H1 (cell line): ENCODE results near the gene SERPINB8. TPM values are rescaled to one million over a fixed set of nuclear protein-coding genes. Genes with fewer than 3 reads are reported as not detected.
A peak's percentile ranks its signal among the peaks of the same experiment; 100 is the strongest.

Experiments
- CTCF ChIA-PET: fragments of 300-600 bp; sonication (Branson Sonifier 250); formaldehyde crosslinking; loops from one replicate; lab custom pipeline; 2021; ENCODE audit not compliant: partially characterized antibody; lab: Charles Lee
- POLR2A ChIA-PET: fragments of 300-600 bp; sonication (Branson Sonifier 250); formaldehyde crosslinking; loops from one replicate; lab custom pipeline; 2021; ENCODE audit warnings: inconsistent platforms; ENCODE audit not compliant: partially characterized antibody; lab: Charles Lee
- DNase-seq, 2 experiments: peaks; one replicate each; pipeline versions ENCODE4 v3.0.0 to v3.0.0-alpha.2; 2010 to 2022; ENCODE audit warnings: low spot score in 2 of 2, low read depth in 1 of 2, mixed read lengths in 1 of 2
- FAIRE-seq: peaks from 2 replicates; lab custom pipeline; 2011; peaks lifted over from hg19 to GRCh38; lab: Jason Lieb, UNC
- H2AFZ ChIP-seq: 2 replicates; pipeline ENCODE4 v1.8.1; 2012; ENCODE audit warnings: low read length, inconsistent platforms
- H2AK5ac ChIP-seq: 2 replicates; pipeline ENCODE4 v1.6.1; 2013; ENCODE audit warnings: low read depth, low read length
- H2BK120ac ChIP-seq: replicated peaks from 2 replicates; pipeline ENCODE3; 2013; ENCODE audit warnings: low read depth, low read length, inconsistent platforms
- H2BK12ac ChIP-seq: 2 replicates; pipeline ENCODE4 v1.6.1; 2013; ENCODE audit warnings: low read depth, low read length
- H2BK15ac ChIP-seq: 2 replicates; pipeline ENCODE4 v1.6.1; 2013; ENCODE audit warnings: low read length
- H2BK20ac ChIP-seq: 2 replicates; pipeline ENCODE4 v1.6.1; 2013; ENCODE audit warnings: low read length
- H2BK5ac ChIP-seq: 2 replicates; pipeline ENCODE4 v1.6.1; 2013; ENCODE audit warnings: low read depth, low read length
- H3K14ac ChIP-seq: 2 replicates; pipeline ENCODE4 v1.6.1; 2013; ENCODE audit warnings: inconsistent platforms; ENCODE audit not compliant: insufficient read length
- H3K18ac ChIP-seq: 2 replicates; pipeline ENCODE4 v1.6.1; 2013; ENCODE audit warnings: low read length; ENCODE audit errors: extremely low read depth
- H3K23ac ChIP-seq: 2 replicates; pipeline ENCODE4 v1.6.1; 2013; ENCODE audit warnings: inconsistent platforms; ENCODE audit not compliant: insufficient read length
- H3K23me2 ChIP-seq: 2 replicates; pipeline ENCODE4 v1.6.1; 2013; ENCODE audit warnings: low read depth, low read length
- H3K27ac ChIP-seq: 2 replicates; pipeline ENCODE4 v1.6.1; 2011; ENCODE audit warnings: low read depth, low read length, inconsistent platforms
- H3K27me3 ChIP-seq, 4 experiments: replicated peaks in 1 of 4; 1 replicate in 1 of 4; 2 replicates in 3 of 4; pipeline versions ENCODE4 v1.6.1 to v1.8.1; 2011 to 2013; ENCODE audit warnings: low read length in 3 of 4, mild to moderate bottlenecking in 3 of 4, inconsistent platforms in 2 of 4, mixed read lengths in 2 of 4, moderate library complexity in 1 of 4; ENCODE audit not compliant: control insufficient read depth in 3 of 4, insufficient read depth in 3 of 4; ENCODE audit errors: extremely low read depth in 1 of 4
- H3K36me3 ChIP-seq, 4 experiments: 2 replicates each; pipeline versions ENCODE4 v1.6.1 to v1.8.1; 2011 to 2013; ENCODE audit warnings: mild to moderate bottlenecking in 4 of 4, low read length in 3 of 4, moderate library complexity in 2 of 4, control low read depth in 1 of 4, inconsistent platforms in 1 of 4; ENCODE audit not compliant: insufficient read depth in 4 of 4, control insufficient read depth in 2 of 4
- H3K4ac ChIP-seq: replicated peaks from 2 replicates; pipeline ENCODE3; 2013; ENCODE audit warnings: low read length, low read depth, mixed read lengths, inconsistent platforms; ENCODE audit not compliant: insufficient read length
- H3K4me1 ChIP-seq, 4 experiments: replicated peaks in 1 of 4; 1 replicate in 1 of 4; 2 replicates in 3 of 4; pipeline versions ENCODE4 v1.6.1 to v1.8.1; 2011 to 2013; ENCODE audit warnings: low read length in 3 of 4, inconsistent platforms in 2 of 4, mixed read lengths in 1 of 4; ENCODE audit not compliant: insufficient read depth in 4 of 4, control insufficient read depth in 3 of 4
- H3K4me2 ChIP-seq, 2 experiments: 2 replicates each; pipeline versions ENCODE4 v1.6.1 to v1.8.1; 2011 to 2013; ENCODE audit warnings: low read depth in 2 of 2, low read length in 2 of 2, control low read depth in 1 of 2, inconsistent platforms in 1 of 2, mild to moderate bottlenecking in 1 of 2; ENCODE audit not compliant: insufficient read depth in 1 of 2
- H3K4me3 ChIP-seq, 4 experiments: fragments of 200-600, 300-600 bp in 1 of 4; sonication (generic), shearing (Covaris generic), sonication (Bioruptor Twin) in 1 of 4; 2 replicates each; pipeline versions ENCODE4 v1.5.1 to v1.8.1; 2011 to 2016; ENCODE audit warnings: low read length in 4 of 4, low read depth in 3 of 4, control low read depth in 2 of 4, inconsistent platforms in 2 of 4, mild to moderate bottlenecking in 2 of 4, mixed read lengths in 1 of 4, moderate library complexity in 1 of 4; ENCODE audit not compliant: insufficient read depth in 2 of 4; ENCODE audit errors: extremely low read depth in 1 of 4
- H3K56ac ChIP-seq: replicated peaks from 2 replicates; pipeline ENCODE3; 2013; ENCODE audit warnings: low read depth, mild to moderate bottlenecking, mixed read lengths, low read length, inconsistent platforms; ENCODE audit not compliant: insufficient read length
- H3K79me1 ChIP-seq: 2 replicates; pipeline ENCODE4 v1.6.1; 2013; ENCODE audit warnings: low read depth, low read length, control low read depth
- H3K79me2 ChIP-seq, 2 experiments: 2 replicates each; pipeline versions ENCODE4 v1.6.1 to v1.8.1; 2012 to 2013; ENCODE audit warnings: low read length in 2 of 2, mild to moderate bottlenecking in 2 of 2, inconsistent platforms in 1 of 2; ENCODE audit not compliant: insufficient read depth in 2 of 2, control insufficient read depth in 1 of 2
- H3K9ac ChIP-seq, 4 experiments: replicated peaks in 1 of 4; 1 replicate in 1 of 4; 2 replicates in 3 of 4; pipeline versions ENCODE4 v1.6.1 to v1.8.1; 2011 to 2013; ENCODE audit warnings: low read depth in 3 of 4, low read length in 3 of 4, control low read depth in 2 of 4, mild to moderate bottlenecking in 2 of 4, moderate library complexity in 2 of 4, inconsistent platforms in 1 of 4; ENCODE audit errors: extremely low read depth in 1 of 4
- H3K9me3 ChIP-seq, 2 experiments: 2 replicates each; pipeline versions ENCODE4 v1.6.1 to v1.8.1; 2012 to 2013; ENCODE audit warnings: mild to moderate bottlenecking in 2 of 2, moderate library complexity in 2 of 2, control low read depth in 1 of 2, inconsistent platforms in 1 of 2, low read depth in 1 of 2, low read length in 1 of 2, mixed read lengths in 1 of 2; ENCODE audit not compliant: insufficient read depth in 2 of 2
- H4K20me1 ChIP-seq, 2 experiments: replicated peaks in 1 of 2; 2 replicates each; pipeline versions ENCODE3 to v1.8.1; 2011 to 2013; ENCODE audit warnings: inconsistent platforms in 2 of 2, low read length in 2 of 2, mild to moderate bottlenecking in 1 of 2; ENCODE audit not compliant: insufficient read depth in 2 of 2, control insufficient read depth in 1 of 2
- H4K5ac ChIP-seq: 2 replicates; pipeline ENCODE4 v1.6.1; 2013; ENCODE audit warnings: low read length, low read depth, mixed read lengths, inconsistent platforms; ENCODE audit not compliant: insufficient read length
- H4K8ac ChIP-seq: 2 replicates; pipeline ENCODE4 v1.8.0; 2013; ENCODE audit warnings: mild to moderate bottlenecking, moderate library complexity, low read length, inconsistent platforms; ENCODE audit not compliant: insufficient read depth; ENCODE audit errors: extremely low read depth
- H4K91ac ChIP-seq: replicated peaks from 2 replicates; pipeline ENCODE3; 2013; ENCODE audit warnings: low read length, mixed read lengths, inconsistent platforms; ENCODE audit not compliant: insufficient read length
- FOSL1 ChIP-seq: IDR thresholded peaks from 2 replicates; pipeline ENCODE4 v1.6.1; 2011; ENCODE audit warnings: mild to moderate bottlenecking, low read depth, low read length, moderate library complexity; ENCODE audit not compliant: insufficient read depth
- MAX ChIP-seq: IDR thresholded peaks from 2 replicates; pipeline ENCODE4 v1.6.1; 2012; ENCODE audit warnings: inconsistent platforms
- POU5F1 ChIP-seq: IDR thresholded peaks from 2 replicates; pipeline ENCODE4 v1.6.1; 2011; ENCODE audit warnings: low read depth, mild to moderate bottlenecking, low read length, moderate library complexity
- RAD21 ChIP-seq, 2 experiments: IDR thresholded peaks in 1 of 2; conservative IDR thresholded peaks in 1 of 2; 2 replicates each; pipeline ENCODE4 v1.6.1; 2011; ENCODE audit warnings: low read depth in 2 of 2, low read length in 2 of 2, improper control_type of control experiment in 1 of 2, inconsistent platforms in 1 of 2, mild to moderate bottlenecking in 1 of 2, moderate library complexity in 1 of 2
- TCF12 ChIP-seq: IDR thresholded peaks from 2 replicates; pipeline ENCODE4 v1.6.1; 2011; ENCODE audit warnings: low read depth, mild to moderate bottlenecking, low read length
- TEAD4 ChIP-seq: IDR thresholded peaks from 2 replicates; pipeline ENCODE4 v1.6.1; 2012; ENCODE audit warnings: low read depth, low read length, inconsistent platforms, mixed read lengths
- WGBS, 2 experiments: shearing (Covaris generic) in 1 of 2; methylation state at CpG; one replicate each; pipeline versions ENCODE4 v1.1.6 to v1.1.7; 2013 to 2015; ENCODE audit warnings: low lambda C conversion rate in 2 of 2, mixed read lengths in 2 of 2, inconsistent platforms in 1 of 2, low coverage in 1 of 2, missing lambda C conversion rate in 1 of 2; ENCODE audit not compliant: insufficient replicate concordance in 2 of 2, insufficient coverage in 1 of 2, insufficient read length in 1 of 2; ENCODE audit errors: extremely low coverage in 1 of 2, missing lambda C conversion rate in 1 of 2; 5-methylcytosine and 5-hydroxymethylcytosine counted together
- polyA plus RNA-seq, 7 experiments: library from polyadenylated mRNA; depleted of rRNA in 3 of 7; stranded (reverse) in 5 of 7; unstranded in 2 of 7; fragments of >200 nt in 5 of 7; fragments of 200-250 nt in 2 of 7; gene quantifications; 1 replicate in 5 of 7; 2 replicates in 1 of 7; 4 replicates in 1 of 7; pipeline versions ENCODE4 v1.2.1 to v1.2.3, GENCODE V29; 2011 to 2013; ENCODE audit warnings: missing spikeins in 2 of 7, mixed read lengths in 2 of 7
- total RNA-seq: library from RNA; stranded (reverse); fragmentation: NEBNext Ultra II Directional; extraction: Animal tissue kit (Norgen Biotek cat#: 25700); gene quantifications from 2 replicates; pipeline ENCODE4 v1.2.1, GENCODE V29; 2021
- TF ChIP-seq, protein P1 (sequence below), 3 experiments: IDR thresholded peaks; 1 replicate in 2 of 3; 2 replicates in 1 of 3; pipeline versions ENCODE4 v1.5.1 to v1.6.1; 2011; ENCODE audit warnings: low read length in 3 of 3, mild to moderate bottlenecking in 3 of 3, inconsistent platforms in 2 of 3, low read depth in 1 of 3, moderate library complexity in 1 of 3; ENCODE audit not compliant: insufficient read depth in 1 of 3; ENCODE audit errors: control extremely low read depth in 1 of 3

The SERPINB8 gene
- total and polyA plus RNA-seq, 2 of the 8 experiments (the other 6 are each of a cell fraction or from before 2014, with no cell fraction given) = 0.42 to 1.2 TPM

- no peak overlapping the region for H3K14ac ChIP-seq
- H2BK15ac ChIP-seq = no peak overlapping the region
- H3K56ac ChIP-seq = no peak overlapping the region
- no peak overlapping the region for H3K9ac ChIP-seq
- no peak overlapping the region for H3K4me2 ChIP-seq
- no peak overlapping the region for H2BK12ac ChIP-seq
- H3K4me3 ChIP-seq = no peak overlapping the region
- peaks cover 2 to 5% (median 4%) of the 10 kb centered on the region in 4 experiments; a peak in 4 of 7 replicates for H3K4me1 ChIP-seq
- H3K9me3 ChIP-seq = no peaks in the 10 kb centered on the region
- H2AFZ ChIP-seq = no peak overlapping the region
- H2BK20ac ChIP-seq = no peak overlapping the region
- no peak overlapping the region for H3K18ac ChIP-seq
- POLR2A ChIA-PET = interaction anchor here (1.2 kb wide), 1 partner anchor 461 kb away, joined by 3 read pairs; no protein-coding TSS in a partner anchor
- H4K20me1 ChIP-seq = peaks cover 1 to 2% of the 10 kb centered on the region in 2 experiments
- no peak overlapping the region for H3K27ac ChIP-seq
- no peak overlapping the region for H2AK5ac ChIP-seq
- no peak for TF ChIP-seq MAX
- no peak for TF ChIP-seq FOSL1
- no peak for TF ChIP-seq POU5F1
- TF ChIP-seq TEAD4 = no peak
- peak; percentile 11 to 16; a peak in 1 of 4 replicates for TF ChIP-seq RAD21 (IDR thresholded peaks at IDR 0.05 in 1 of 2, conservative IDR thresholded peaks at IDR 0.05 in 1 of 2; ENCODE audit: low read depth in 2 of 2, low read length in 2 of 2)
- TF ChIP-seq, protein P1, sequence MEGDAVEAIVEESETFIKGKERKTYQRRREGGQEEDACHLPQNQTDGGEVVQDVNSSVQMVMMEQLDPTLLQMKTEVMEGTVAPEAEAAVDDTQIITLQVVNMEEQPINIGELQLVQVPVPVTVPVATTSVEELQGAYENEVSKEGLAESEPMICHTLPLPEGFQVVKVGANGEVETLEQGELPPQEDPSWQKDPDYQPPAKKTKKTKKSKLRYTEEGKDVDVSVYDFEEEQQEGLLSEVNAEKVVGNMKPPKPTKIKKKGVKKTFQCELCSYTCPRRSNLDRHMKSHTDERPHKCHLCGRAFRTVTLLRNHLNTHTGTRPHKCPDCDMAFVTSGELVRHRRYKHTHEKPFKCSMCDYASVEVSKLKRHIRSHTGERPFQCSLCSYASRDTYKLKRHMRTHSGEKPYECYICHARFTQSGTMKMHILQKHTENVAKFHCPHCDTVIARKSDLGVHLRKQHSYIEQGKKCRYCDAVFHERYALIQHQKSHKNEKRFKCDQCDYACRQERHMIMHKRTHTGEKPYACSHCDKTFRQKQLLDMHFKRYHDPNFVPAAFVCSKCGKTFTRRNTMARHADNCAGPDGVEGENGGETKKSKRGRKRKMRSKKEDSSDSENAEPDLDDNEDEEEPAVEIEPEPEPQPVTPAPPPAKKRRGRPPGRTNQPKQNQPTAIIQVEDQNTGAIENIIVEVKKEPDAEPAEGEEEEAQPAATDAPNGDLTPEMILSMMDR (IDR thresholded peaks at IDR 0.05; ENCODE audit: control extremely low read depth in 1 of 3, insufficient read depth in 1 of 3, low read depth in 1 of 3, low read length in 3 of 3) = peak in 1 of 3 experiments; percentile 27; a peak in 2 of 4 replicates
- TF ChIP-seq TCF12 = no peak
- TF ChIP-seq, all 59 proteins: peak for 2
- FAIRE-seq (no peak), DNase-seq (no peak)
- Histone ChIP-seq H2BK5ac (no peak overlapping the region), H3K27me3 (peaks cover 24 to 62% (median 40%) of the 10 kb centered on the region in 4 experiments), H3K23me2 (peaks cover 8% of the 10 kb centered on the region), H3K79me1 (no peaks in the 10 kb centered on the region), H4K5ac (no peak overlapping the region), H2BK120ac (no peak overlapping the region), H3K79me2 (no peaks in the 10 kb centered on the region), H4K8ac (no peak overlapping the region), H4K91ac (no peak overlapping the region), H3K36me3 (no peaks in the 10 kb centered on the region), H3K4ac (no peak overlapping the region), H3K23ac (no peak overlapping the region)
- CTCF ChIA-PET = interaction anchor here (0.6 to 5.8 kb wide), 8 partner anchors 10 to 155 kb away, joined by 3 to 59 read pairs (median 4); no protein-coding TSS in a partner anchor
- 64% methylated on average over 2 of the region's 2 CpGs; no CpG with 5 or more reads in 1 of the 2 experiments for WGBS, 2 experiments
Measured at GRCh38 chr18:63974991-63975390, 5.1 kb downstream of the SERPINB8 start.
